ENCODE results near the gene ATF4.
A peak's percentile ranks its signal among the peaks of the same experiment; 100 is the strongest.

Gene ATF4

DNA sequence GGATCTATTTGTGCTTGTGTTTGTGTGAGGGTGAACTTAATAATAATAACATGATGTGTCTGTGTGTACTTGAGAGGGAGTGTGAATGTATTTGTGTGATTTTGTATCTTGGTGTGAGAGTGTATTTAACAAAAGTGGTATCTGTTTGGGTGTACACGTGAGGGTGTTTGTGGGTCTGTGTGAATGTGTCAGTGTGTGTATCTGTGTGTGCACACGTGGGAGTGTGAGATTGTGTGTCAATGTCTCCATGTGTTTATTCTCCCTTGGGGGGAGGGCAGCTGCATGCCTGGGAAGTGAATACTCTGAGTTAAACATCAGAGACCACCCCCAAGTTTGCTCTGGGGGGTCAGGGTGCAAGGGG, 27.2 kb downstream of the ATF4 start (continued):
- TF ChIP-seq ZNF530 (tag by site-specific recombination; IDR thresholded peaks at IDR 0.05; ENCODE audit: low read depth) (no peak), GLI2 (tag by site-specific recombination; IDR thresholded peaks at IDR 0.05; ENCODE audit: borderline replicate concordance, low read depth) (no peak)
- TF ChIP-seq, protein P1, sequence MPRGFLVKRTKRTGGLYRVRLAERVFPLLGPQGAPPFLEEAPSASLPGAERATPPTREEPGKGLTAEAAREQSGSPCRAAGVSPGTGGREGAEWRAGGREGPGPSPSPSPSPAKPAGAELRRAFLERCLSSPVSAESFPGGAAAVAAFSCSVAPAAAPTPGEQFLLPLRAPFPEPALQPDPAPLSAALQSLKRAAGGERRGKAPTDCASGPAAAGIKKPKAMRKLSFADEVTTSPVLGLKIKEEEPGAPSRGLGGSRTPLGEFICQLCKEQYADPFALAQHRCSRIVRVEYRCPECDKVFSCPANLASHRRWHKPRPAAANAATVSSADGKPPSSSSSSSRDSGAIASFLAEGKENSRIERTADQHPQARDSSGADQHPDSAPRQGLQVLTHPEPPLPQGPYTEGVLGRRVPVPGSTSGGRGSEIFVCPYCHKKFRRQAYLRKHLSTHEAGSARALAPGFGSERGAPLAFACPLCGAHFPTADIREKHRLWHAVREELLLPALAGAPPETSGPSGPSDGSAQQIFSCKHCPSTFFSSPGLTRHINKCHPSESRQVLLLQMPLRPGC (tag by site-specific recombination; IDR thresholded peaks at IDR 0.05): peak; percentile 14; the same call in 1 of the 2 replicates
- TF ChIP-seq, protein P2, sequence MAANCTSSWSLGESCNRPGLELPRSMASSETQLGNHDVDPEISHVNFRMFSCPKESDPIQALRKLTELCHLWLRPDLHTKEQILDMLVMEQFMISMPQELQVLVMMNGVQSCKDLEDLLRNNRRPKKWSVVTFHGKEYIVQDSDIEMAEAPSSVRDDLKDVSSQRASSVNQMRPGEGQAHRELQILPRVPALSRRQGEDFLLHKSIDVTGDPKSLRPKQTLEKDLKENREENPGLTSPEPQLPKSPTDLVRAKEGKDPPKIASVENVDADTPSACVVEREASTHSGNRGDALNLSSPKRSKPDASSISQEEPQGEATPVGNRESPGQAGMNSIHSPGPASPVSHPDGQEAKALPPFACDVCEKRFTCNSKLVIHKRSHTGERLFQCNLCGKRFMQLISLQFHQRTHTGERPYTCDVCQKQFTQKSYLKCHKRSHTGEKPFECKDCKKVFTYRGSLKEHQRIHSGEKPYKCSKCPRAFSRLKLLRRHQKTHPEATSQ (tag by site-specific recombination; IDR thresholded peaks at IDR 0.05): no peak

DNA sequence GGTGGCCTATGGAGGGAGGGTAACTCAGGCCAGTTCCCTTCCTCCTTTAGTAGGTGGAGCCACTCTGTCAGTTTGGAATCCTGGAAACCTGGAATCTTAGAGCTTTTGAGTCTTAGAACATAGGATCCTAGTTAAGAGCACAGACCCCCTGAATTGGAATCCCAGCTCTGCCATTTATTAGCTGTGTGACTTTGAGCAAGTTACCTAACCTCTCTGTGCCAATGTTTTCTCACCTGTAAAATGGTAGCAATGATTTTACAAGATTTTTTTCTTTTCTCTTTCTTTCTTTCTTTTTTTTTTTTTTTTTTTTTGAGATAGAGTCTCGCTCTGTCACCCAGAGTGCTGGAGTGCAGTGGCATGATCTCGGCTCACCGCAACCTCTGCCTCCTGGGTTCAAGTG, 33.1 kb downstream of the ATF4 start:
- ChIA-PET POLR2A (no interaction called here), CTCF (interaction anchor here (0.5 to 1.5 kb wide), 2 partner anchors 19 to 357 kb away, joined by 5 to 6 read pairs; no protein-coding TSS in a partner anchor)

DNA sequence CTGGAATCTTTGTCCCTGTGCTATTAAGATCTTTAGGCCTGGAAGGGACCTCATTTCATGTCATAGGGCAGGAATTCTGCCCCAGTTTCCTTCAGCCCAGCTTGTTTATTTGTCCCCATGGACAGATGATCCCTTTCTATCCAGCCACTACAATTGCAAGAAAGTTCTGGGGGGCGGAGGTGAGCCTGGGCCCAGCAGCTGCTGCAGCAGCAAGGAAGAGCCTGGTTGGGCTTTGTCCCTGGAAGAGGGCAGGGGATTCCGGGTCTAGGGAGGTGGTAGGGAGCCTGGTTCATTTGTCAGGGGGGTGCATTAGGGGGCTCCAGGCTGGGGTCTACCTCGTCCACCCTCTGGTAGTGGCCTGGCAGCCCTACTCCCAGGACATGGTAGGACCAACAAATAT, 33.8 kb downstream of the ATF4 start:
- Histone ChIP-seq H3K36me3 (ENCODE audit: control insufficient read depth in 2 of 2, insufficient read depth in 1 of 2, low read length in 2 of 2) (no peaks in the 10 kb centered on the region), H3K4me1 (ENCODE audit: control insufficient read depth, insufficient read depth, low read length) (no peaks in the 10 kb centered on the region), H3K9me3 (ENCODE audit: control insufficient read depth, insufficient read depth, low read depth, low read length) (no peaks in the 10 kb centered on the region), H3K4me3 (ENCODE audit: low read depth, low read length) (no peak overlapping the region), H3K27ac (ENCODE audit: extremely low read depth, low read depth, low read length) (no peak overlapping the region)
- ChIA-PET POLR2A (no interaction called here), CTCF (interaction anchor here (0.5 to 1.6 kb wide), 2 partner anchors 357 to 485 kb away, joined by 3 to 5 read pairs; no protein-coding TSS in a partner anchor)
- no peak for TF ChIP-seq WT1 (tag by site-specific recombination; IDR thresholded peaks at IDR 0.05)
- no peak for TF ChIP-seq OSR2 (tag by site-specific recombination; IDR thresholded peaks at IDR 0.05)
- TF ChIP-seq, protein P3, sequence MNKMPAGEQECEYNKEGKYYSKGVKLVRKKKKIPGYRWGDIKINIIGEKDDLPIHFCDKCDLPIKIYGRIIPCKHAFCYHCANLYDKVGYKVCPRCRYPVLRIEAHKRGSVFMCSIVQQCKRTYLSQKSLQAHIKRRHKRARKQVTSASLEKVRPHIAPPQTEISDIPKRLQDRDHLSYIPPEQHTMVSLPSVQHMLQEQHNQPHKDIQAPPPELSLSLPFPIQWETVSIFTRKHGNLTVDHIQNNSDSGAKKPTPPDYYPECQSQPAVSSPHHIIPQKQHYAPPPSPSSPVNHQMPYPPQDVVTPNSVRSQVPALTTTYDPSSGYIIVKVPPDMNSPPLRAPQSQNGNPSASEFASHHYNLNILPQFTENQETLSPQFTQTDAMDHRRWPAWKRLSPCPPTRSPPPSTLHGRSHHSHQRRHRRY (tag by site-specific recombination; IDR thresholded peaks at IDR 0.05): no peak
- TF ChIP-seq, protein P4, sequence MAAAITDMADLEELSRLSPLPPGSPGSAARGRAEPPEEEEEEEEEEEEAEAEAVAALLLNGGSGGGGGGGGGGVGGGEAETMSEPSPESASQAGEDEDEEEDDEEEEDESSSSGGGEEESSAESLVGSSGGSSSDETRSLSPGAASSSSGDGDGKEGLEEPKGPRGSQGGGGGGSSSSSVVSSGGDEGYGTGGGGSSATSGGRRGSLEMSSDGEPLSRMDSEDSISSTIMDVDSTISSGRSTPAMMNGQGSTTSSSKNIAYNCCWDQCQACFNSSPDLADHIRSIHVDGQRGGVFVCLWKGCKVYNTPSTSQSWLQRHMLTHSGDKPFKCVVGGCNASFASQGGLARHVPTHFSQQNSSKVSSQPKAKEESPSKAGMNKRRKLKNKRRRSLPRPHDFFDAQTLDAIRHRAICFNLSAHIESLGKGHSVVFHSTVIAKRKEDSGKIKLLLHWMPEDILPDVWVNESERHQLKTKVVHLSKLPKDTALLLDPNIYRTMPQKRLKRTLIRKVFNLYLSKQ (tag by site-specific recombination; IDR thresholded peaks at IDR 0.05; ENCODE audit: borderline replicate concordance): no peak
- TF ChIP-seq, protein P5, sequence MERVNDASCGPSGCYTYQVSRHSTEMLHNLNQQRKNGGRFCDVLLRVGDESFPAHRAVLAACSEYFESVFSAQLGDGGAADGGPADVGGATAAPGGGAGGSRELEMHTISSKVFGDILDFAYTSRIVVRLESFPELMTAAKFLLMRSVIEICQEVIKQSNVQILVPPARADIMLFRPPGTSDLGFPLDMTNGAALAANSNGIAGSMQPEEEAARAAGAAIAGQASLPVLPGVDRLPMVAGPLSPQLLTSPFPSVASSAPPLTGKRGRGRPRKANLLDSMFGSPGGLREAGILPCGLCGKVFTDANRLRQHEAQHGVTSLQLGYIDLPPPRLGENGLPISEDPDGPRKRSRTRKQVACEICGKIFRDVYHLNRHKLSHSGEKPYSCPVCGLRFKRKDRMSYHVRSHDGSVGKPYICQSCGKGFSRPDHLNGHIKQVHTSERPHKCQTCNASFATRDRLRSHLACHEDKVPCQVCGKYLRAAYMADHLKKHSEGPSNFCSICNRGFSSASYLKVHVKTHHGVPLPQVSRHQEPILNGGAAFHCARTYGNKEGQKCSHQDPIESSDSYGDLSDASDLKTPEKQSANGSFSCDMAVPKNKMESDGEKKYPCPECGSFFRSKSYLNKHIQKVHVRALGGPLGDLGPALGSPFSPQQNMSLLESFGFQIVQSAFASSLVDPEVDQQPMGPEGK (tag by site-specific recombination; IDR thresholded peaks at IDR 0.05): no peak
- TF ChIP-seq, protein P6, sequence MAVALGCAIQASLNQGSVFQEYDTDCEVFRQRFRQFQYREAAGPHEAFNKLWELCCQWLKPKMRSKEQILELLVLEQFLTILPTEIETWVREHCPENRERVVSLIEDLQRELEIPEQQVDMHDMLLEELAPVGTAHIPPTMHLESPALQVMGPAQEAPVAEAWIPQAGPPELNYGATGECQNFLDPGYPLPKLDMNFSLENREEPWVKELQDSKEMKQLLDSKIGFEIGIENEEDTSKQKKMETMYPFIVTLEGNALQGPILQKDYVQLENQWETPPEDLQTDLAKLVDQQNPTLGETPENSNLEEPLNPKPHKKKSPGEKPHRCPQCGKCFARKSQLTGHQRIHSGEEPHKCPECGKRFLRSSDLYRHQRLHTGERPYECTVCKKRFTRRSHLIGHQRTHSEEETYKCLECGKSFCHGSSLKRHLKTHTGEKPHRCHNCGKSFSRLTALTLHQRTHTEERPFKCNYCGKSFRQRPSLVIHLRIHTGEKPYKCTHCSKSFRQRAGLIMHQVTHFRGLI (tag by site-specific recombination; IDR thresholded peaks at IDR 0.05): peak; percentile 91
- TF ChIP-seq, protein P7, sequence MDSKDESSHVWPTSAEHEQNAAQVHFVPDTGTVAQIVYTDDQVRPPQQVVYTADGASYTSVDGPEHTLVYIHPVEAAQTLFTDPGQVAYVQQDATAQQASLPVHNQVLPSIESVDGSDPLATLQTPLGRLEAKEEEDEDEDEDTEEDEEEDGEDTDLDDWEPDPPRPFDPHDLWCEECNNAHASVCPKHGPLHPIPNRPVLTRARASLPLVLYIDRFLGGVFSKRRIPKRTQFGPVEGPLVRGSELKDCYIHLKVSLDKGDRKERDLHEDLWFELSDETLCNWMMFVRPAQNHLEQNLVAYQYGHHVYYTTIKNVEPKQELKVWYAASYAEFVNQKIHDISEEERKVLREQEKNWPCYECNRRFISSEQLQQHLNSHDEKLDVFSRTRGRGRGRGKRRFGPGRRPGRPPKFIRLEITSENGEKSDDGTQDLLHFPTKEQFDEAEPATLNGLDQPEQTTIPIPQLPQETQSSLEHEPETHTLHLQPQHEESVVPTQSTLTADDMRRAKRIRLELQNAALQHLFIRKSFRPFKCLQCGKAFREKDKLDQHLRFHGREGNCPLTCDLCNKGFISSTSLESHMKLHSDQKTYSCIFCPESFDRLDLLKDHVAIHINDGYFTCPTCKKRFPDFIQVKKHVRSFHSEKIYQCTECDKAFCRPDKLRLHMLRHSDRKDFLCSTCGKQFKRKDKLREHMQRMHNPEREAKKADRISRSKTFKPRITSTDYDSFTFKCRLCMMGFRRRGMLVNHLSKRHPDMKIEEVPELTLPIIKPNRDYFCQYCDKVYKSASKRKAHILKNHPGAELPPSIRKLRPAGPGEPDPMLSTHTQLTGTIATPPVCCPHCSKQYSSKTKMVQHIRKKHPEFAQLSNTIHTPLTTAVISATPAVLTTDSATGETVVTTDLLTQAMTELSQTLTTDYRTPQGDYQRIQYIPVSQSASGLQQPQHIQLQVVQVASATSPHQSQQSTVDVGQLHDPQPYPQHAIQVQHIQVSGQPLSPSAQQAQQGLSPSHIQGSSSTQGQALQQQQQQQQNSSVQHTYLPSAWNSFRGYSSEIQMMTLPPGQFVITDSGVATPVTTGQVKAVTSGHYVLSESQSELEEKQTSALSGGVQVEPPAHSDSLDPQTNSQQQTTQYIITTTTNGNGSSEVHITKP (tag by site-specific recombination; IDR thresholded peaks at IDR 0.05): peak; percentile 44; the same call in 1 of the 2 replicates
- TF ChIP-seq ZNF335 (tag by site-specific recombination; conservative IDR thresholded peaks at IDR 0.05): no peak
- TF ChIP-seq ZNF670 (tag by site-specific recombination; IDR thresholded peaks at IDR 0.05; ENCODE audit: low read depth): no peak
- TF ChIP-seq ZNF660 (tag by site-specific recombination; IDR thresholded peaks at IDR 0.05): no peak
- no peak for TF ChIP-seq ZNF221 (tag by site-specific recombination; IDR thresholded peaks at IDR 0.05; ENCODE audit: borderline replicate concordance)

More for the DNA sequence above, 33.1 kb downstream of the ATF4 start:
- no peaks in the 10 kb centered on the region for H3K9me3 ChIP-seq (ENCODE audit: control insufficient read depth, insufficient read depth, low read depth, low read length)
- no peaks in the 10 kb centered on the region for H3K36me3 ChIP-seq (ENCODE audit: control insufficient read depth in 2 of 2, insufficient read depth in 1 of 2, low read length in 2 of 2)
- H3K27ac ChIP-seq (ENCODE audit: extremely low read depth, low read depth, low read length): no peak overlapping the region
- H3K4me1 ChIP-seq (ENCODE audit: control insufficient read depth, insufficient read depth, low read length): no peaks in the 10 kb centered on the region
- peak; percentile 83; the same call in 1 of the 2 replicates for TF ChIP-seq ZNF768 (tag by site-specific recombination; IDR thresholded peaks at IDR 0.05)
- no peak for TF ChIP-seq ZNF311 (tag by site-specific recombination; IDR thresholded peaks at IDR 0.05; ENCODE audit: borderline replicate concordance)
- no peak overlapping the region for H3K4me3 ChIP-seq (ENCODE audit: low read depth, low read length)
